Mesothelial cell of epicardium (in vitro differentiated cells): Measurements from ENCODE around the gene THAP10. TPM values are rescaled to one million over a fixed set of nuclear protein-coding genes. Genes with fewer than 3 reads are reported as not detected.

ENCODE experiments used
- DNase-seq, 2 experiments: peaks; one replicate each; pipeline ENCODE4 v3.0.0; 2021; ENCODE audit warnings: low spot score in 2 of 2; ENCODE audit not compliant: unreplicated experiment in 2 of 2
- H3K27ac Mint-ChIP-seq: 2 replicates; pipeline ENCODE4 v1.8.0; 2021; ENCODE audit warnings: mixed read lengths
- H3K27me3 Mint-ChIP-seq: 2 replicates; pipeline ENCODE4 v1.8.0; 2021; ENCODE audit warnings: low read depth, mixed read lengths
- H3K36me3 Mint-ChIP-seq: 2 replicates; pipeline ENCODE4 v1.8.0; 2021; ENCODE audit warnings: mixed read lengths
- H3K4me1 Mint-ChIP-seq: 2 replicates; pipeline ENCODE4 v1.8.0; 2021; ENCODE audit warnings: mixed read lengths
- H3K4me3 Mint-ChIP-seq: 2 replicates; pipeline ENCODE4 v1.8.0; 2021; ENCODE audit warnings: mild to moderate bottlenecking, moderate library complexity, mixed read lengths
- H3K9me3 Mint-ChIP-seq: 2 replicates; pipeline ENCODE4 v1.8.0; 2021; ENCODE audit warnings: mixed read lengths
- total RNA-seq: library from RNA; stranded (reverse); gene quantifications from 3 replicates; pipeline ENCODE4 v1.2.1, GENCODE V29; 2021
- TF ChIP-seq, protein P1 (sequence below): fragments of 200-600 bp; sonication (generic); IDR thresholded peaks from one replicate; pipeline ENCODE4 v1.5.0; 2021; ENCODE audit warnings: antibody characterized with exemption; ENCODE audit not compliant: unreplicated experiment

THAP10 gene
- total RNA-seq, 1 donor from 2014 or later = 2.9 TPM

DNA sequence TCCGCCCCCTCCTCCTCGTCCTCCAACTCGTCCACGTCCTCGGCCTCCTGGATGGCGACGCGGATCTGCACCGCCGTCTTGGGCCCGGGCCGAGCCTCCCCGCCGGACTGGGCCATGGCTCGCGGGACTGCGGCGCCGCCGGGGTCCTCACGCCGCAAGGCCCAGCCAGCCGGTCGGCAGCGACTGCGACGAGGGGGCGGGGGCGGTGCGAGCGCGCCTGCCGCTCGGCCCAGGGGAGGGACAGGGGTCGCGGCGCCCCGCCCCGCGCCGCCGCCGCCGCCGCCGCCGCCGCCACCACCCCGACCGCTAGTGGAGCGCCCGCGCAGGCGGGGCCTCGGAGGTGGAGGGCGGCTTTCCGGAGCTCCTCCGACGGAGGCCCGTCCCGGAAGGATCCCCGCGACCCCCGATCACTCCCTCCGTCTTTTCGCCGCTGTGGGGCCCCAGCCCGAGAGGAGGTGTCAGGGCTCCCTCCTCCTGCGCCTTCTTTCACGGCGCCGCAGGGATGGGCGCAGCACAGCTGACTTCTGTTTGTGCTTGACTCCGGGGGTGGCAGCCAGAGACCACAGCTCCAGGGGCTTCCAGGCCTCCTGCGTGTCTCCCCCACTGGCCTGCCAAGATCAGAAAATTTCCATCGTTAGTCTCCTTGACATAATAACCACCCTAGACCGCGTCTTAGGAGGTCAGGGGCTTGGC, 38.1 kb downstream of the THAP10 start, which contains the start of gene LARP6:
Gene LARP6 (minus strand): TSS at position 185 of the 693 bp plus-strand sequence. CDS start 69 bp downstream, at position 116.
- H3K4me1 Mint-ChIP-seq = peaks cover 15% of the 10 kb centered on the region
- TF ChIP-seq, protein P1, sequence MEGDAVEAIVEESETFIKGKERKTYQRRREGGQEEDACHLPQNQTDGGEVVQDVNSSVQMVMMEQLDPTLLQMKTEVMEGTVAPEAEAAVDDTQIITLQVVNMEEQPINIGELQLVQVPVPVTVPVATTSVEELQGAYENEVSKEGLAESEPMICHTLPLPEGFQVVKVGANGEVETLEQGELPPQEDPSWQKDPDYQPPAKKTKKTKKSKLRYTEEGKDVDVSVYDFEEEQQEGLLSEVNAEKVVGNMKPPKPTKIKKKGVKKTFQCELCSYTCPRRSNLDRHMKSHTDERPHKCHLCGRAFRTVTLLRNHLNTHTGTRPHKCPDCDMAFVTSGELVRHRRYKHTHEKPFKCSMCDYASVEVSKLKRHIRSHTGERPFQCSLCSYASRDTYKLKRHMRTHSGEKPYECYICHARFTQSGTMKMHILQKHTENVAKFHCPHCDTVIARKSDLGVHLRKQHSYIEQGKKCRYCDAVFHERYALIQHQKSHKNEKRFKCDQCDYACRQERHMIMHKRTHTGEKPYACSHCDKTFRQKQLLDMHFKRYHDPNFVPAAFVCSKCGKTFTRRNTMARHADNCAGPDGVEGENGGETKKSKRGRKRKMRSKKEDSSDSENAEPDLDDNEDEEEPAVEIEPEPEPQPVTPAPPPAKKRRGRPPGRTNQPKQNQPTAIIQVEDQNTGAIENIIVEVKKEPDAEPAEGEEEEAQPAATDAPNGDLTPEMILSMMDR = no peak
- peak within 1 kb of the TSS; percentile 93 for H3K4me3 Mint-ChIP-seq
- H3K36me3 Mint-ChIP-seq = peaks cover 18% of the 10 kb centered on the region
- no peaks in the 10 kb centered on the region for H3K27me3 Mint-ChIP-seq
- H3K27ac Mint-ChIP-seq = peak within 1 kb of the TSS; percentile 96
- no peaks in the 10 kb centered on the region for H3K9me3 Mint-ChIP-seq
- DNase-seq = peak; percentile 49 to 73

DNA sequence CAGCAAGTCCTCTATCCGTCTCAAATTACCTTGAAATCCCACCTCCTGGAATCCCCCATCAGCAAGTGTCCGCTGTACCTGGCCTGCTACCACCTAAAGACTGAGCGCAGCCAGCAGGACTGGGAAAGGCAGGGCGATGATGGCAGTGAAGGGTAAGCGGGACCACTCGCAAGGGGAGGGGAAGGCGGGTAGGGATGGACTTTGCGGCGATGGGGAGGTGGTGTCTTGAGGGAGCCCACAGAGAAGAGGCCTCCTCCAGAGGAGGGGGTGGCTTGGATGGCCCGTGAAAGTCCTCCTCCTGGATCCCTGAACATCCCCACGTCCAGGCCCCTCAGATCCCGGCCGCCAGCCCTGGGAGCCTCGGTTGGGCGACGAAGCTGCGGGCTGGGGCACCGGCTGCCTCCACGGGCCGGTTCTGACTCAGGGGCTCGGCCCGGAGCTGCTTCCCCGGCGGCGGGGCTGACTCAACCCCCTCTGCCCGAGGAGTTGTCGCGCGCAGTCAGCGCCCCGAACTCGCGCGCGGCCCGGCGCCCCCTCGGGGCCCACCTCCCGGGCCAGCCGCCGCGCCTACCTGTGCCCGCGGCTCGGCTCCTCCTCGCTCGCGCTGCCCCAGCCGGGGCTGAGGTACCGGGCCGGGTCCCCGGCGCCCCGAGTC, 38.8 kb downstream of the THAP10 start:
- peak in 1 of 2 experiments; percentile 57 for DNase-seq
- Mint-ChIP-seq H3K27me3 (no peaks in the 10 kb centered on the region), H3K9me3 (no peaks in the 10 kb centered on the region), H3K4me1 (peaks cover 15% of the 10 kb centered on the region), H3K27ac (peak overlapping the region; percentile 95), H3K4me3 (peak overlapping the region; percentile 89), H3K36me3 (peaks cover 18% of the 10 kb centered on the region)
- TF ChIP-seq, protein P1 = no peak

DNA sequence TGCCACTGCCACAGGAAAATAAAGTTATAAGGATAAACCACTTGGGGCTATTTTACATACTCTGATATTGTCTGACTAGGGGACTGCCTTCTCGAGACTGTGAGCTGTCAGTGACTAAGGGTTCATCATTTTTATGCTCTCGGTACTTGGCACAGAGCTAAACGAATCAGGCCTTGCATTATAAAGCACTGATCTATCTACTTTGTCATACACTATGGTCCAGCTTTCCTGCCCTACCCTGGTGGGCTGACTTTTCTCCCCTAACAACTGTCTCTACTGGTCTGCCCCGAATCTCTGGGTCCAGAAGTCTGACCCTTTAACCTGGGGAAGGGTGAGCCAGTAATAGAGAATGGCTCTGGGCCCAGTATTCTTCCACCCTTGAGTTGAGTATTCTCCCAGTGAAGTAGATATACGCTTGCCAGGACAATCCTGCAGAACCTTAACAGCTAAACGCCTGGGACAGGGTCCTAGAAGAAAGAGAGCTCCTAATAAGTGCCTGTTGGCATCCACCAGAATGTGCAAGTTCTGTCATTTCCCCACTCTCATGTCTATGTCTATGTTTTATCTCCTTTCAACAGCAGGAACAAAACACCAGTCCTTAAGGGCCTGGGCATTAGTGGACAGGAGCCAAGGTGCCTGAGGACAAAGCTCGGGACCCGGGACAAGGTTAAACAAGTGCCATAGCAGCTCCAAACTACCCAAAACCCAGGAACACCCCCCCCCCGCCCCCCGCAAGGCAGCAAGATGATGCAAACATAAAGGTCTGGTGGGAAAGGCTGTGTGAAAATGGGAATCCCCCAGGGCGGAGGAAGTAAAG, 39.5 kb downstream of the THAP10 start:
- H3K27ac Mint-ChIP-seq = peak overlapping the region; percentile 95
- peak overlapping the region; percentile 89 for H3K4me3 Mint-ChIP-seq
- peaks cover 20% of the 10 kb centered on the region for H3K36me3 Mint-ChIP-seq
- DNase-seq = no peak
- TF ChIP-seq, protein P1 = no peak
- H3K4me1 Mint-ChIP-seq = peaks cover 15% of the 10 kb centered on the region
- H3K9me3 Mint-ChIP-seq = no peaks in the 10 kb centered on the region
- no peaks in the 10 kb centered on the region for H3K27me3 Mint-ChIP-seq

DNA sequence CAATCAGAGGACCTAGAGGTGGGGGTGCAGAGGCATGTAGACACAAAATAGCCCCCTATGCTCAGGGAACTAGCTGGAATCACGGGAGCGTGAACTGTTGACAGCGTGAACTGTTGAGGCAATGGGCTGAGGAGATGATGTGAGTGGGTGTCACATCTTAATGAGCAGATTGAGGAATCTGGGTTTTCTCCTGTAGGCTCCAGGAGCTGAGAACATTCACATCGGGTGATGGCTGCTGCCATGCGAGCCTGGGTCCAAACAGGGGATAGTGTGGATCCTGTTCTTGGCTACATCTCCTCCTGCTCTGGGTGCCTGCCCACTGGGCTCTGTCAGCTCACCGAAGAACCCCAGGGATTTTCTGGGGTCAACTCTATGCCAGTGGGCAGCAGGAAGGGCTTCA, 40.3 kb downstream of the THAP10 start:
- Mint-ChIP-seq H3K36me3 (peaks cover 22% of the 10 kb centered on the region), H3K4me1 (peaks cover 15% of the 10 kb centered on the region), H3K9me3 (no peaks in the 10 kb centered on the region), H3K27me3 (no peaks in the 10 kb centered on the region), H3K4me3 (no peak overlapping the region), H3K27ac (no peak overlapping the region)
- TF ChIP-seq, protein P1 = no peak
- DNase-seq = no peak

DNA sequence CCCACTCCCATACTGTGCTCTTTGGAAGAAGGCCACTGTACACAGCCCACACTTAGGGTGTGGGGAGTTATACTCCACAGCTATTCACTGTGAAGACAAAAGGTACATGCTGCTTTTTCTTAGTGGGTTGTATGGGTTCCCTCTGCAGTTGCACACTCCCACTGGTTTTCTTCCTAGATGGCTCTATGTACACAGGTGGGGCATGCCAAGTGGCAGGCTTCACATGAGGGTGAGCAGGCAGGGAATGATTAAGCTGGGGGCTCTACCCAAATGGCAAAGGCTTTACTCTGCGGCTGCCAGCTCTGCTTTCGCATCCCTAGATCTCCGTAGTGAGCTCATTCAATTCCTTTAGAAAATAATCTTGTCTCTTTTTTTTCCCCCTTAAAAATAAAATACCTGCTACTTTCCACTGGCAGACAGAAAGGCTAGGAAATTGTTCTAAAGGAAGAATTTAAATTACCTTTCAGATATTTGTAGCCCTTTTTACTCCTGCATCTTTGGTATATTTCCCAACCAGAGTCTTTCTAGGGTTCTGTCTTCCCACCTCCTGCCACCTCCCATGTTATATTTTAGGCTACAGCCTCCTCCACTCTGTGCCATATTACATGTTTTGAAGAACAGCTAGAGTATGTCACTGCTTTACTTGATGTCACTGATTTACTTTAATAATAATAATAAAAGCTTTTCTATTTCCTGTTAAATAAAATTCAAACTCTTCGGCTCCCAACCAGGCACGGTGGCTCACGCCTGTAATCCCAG, 46.5 kb downstream of the THAP10 start:
- Mint-ChIP-seq H3K4me3 (no peak overlapping the region), H3K9me3 (peaks cover 9% of the 10 kb centered on the region), H3K27ac (no peak overlapping the region), H3K4me1 (no peaks in the 10 kb centered on the region), H3K27me3 (no peaks in the 10 kb centered on the region), H3K36me3 (peaks cover 27% of the 10 kb centered on the region)
- no peak for DNase-seq
- TF ChIP-seq, protein P1 = no peak
